Activated naive CD8-positive, alpha-beta T cell (primary cell): ENCODE data around the gene FRMPD3.
"Not testable (repeated sequence)": the region's sequence is repeated elsewhere in the genome, so short reads cannot be mapped to it uniquely, and the experiment has no call there.

Experiments
- H3K27ac Mint-ChIP-seq: one replicate; pipeline ENCODE4 v1.8.0; 2021; ENCODE audit warnings: mixed read lengths
- H3K27me3 Mint-ChIP-seq: one replicate; pipeline ENCODE4 v1.8.0; 2021; ENCODE audit warnings: mixed read lengths
- H3K36me3 Mint-ChIP-seq: one replicate; pipeline ENCODE4 v1.8.0; 2021; ENCODE audit warnings: mixed read lengths
- H3K4me1 Mint-ChIP-seq: one replicate; pipeline ENCODE4 v1.8.0; 2021; ENCODE audit warnings: low read depth, mixed read lengths
- H3K4me3 Mint-ChIP-seq: one replicate; pipeline ENCODE4 v1.8.0; 2021; ENCODE audit warnings: mild to moderate bottlenecking, mixed read lengths
- H3K9me3 Mint-ChIP-seq: one replicate; pipeline ENCODE4 v1.8.0; 2021; ENCODE audit warnings: low read depth, mixed read lengths

Gene FRMPD3

DNA sequence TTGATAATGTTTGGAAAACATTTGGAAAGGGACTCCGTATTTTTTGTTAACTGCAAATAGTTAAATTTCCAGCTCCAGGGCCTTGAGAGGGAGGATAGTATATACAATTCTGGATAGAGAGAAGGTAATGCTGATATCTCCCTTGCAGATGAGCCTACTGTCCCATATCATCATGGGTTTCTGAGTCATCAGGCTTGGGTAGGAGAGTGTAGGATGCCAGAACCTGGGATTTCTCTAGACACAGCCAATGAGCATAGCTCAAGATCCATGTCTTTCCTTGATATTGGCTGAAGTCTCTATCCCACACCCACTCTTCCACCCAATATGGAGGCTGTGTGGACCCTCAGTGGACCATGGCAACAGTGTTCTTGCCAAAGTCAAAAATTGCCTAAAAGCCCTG is 7.8 kb downstream of the FRMPD3 start:
- Mint-ChIP-seq H3K4me3 (no peak overlapping the region), H3K27me3 (peaks cover 4% of the 10 kb centered on the region), H3K27ac (no peak overlapping the region), H3K4me1 (no peaks in the 10 kb centered on the region), H3K36me3 (no peaks in the 10 kb centered on the region), H3K9me3 (no peaks in the 10 kb centered on the region)

GRCh38 chrX:107465932-107466620 is 16.6 kb downstream of the FRMPD3 start:
- Mint-ChIP-seq H3K27ac (no peak overlapping the region), H3K4me3 (no peak overlapping the region), H3K9me3 (no peaks in the 10 kb centered on the region), H3K27me3 (no peaks in the 10 kb centered on the region), H3K36me3 (no peaks in the 10 kb centered on the region), H3K4me1 (no peaks in the 10 kb centered on the region)

DNA sequence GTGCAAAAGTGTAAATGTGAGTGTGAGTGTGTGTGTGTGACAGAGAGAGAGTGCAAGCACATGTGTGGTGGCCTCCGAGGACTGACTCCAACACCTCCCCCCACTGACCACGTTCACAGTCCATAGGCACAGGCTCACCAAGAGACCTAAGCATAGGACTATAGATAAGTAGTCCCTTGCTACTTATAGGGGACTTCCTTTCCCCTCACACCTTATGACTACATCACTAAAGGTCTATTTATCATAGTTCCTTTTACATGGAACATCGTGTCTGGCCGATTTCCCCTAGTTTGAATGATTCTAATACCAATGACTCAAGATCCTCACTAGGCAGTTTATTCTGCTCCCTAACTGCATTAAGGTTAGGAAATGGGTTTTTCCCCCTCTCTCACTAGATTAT is 17.8 kb downstream of the FRMPD3 start:
- Mint-ChIP-seq H3K9me3 (no peaks in the 10 kb centered on the region), H3K4me1 (no peaks in the 10 kb centered on the region), H3K4me3 (no peak overlapping the region), H3K36me3 (no peaks in the 10 kb centered on the region), H3K27ac (no peak overlapping the region), H3K27me3 (no peaks in the 10 kb centered on the region)

DNA sequence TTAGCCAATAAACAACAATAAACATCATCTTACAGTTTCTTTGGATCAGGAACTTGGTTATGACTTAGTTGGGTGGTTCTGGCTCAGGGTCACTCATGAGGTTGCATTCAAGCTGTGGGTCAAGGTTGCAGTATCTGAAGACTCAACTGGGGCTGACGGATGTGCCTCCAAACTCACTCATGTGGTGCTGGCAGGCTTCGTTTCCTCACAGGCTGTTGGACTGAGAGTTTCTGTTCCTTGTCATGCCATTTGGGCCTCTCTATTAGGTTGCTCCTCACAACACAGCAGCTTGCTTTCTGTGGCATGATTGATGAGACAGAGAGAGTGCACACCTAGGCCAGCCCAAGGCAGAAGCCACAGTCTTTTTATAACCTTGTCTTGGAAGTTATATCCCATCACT is 20.7 kb downstream of the FRMPD3 start:
- H3K36me3 Mint-ChIP-seq = no peaks in the 10 kb centered on the region
- no peak overlapping the region for H3K27ac Mint-ChIP-seq
- H3K27me3 Mint-ChIP-seq = no peaks in the 10 kb centered on the region
- no peaks in the 10 kb centered on the region for H3K4me1 Mint-ChIP-seq
- no peaks in the 10 kb centered on the region for H3K9me3 Mint-ChIP-seq
- no peak overlapping the region for H3K4me3 Mint-ChIP-seq

- H3K4me1 Mint-ChIP-seq = no peaks in the 10 kb centered on the region
- H3K4me3 Mint-ChIP-seq = no peak overlapping the region
- H3K36me3 Mint-ChIP-seq = no peaks in the 10 kb centered on the region
- H3K27ac Mint-ChIP-seq = no peak overlapping the region
- no peaks in the 10 kb centered on the region for H3K9me3 Mint-ChIP-seq
- H3K27me3 Mint-ChIP-seq = no peaks in the 10 kb centered on the region
These were observed 21.5 kb downstream of the FRMPD3 start for GRCh38 chrX:107470971-107471370.

- not testable (repeated sequence) for H3K9me3 Mint-ChIP-seq, H3K27me3 Mint-ChIP-seq, H3K4me1 Mint-ChIP-seq, H3K27ac Mint-ChIP-seq, H3K4me3 Mint-ChIP-seq, H3K36me3 Mint-ChIP-seq
These were observed 22.0 kb downstream of the FRMPD3 start for GRCh38 chrX:107471420-107471819.

- H3K4me1 Mint-ChIP-seq = no peaks in the 10 kb centered on the region
- no peaks in the 10 kb centered on the region for H3K27me3 Mint-ChIP-seq
- no peaks in the 10 kb centered on the region for H3K36me3 Mint-ChIP-seq
- H3K9me3 Mint-ChIP-seq = no peaks in the 10 kb centered on the region
- H3K27ac Mint-ChIP-seq = no peak overlapping the region
- no peak overlapping the region for H3K4me3 Mint-ChIP-seq
These were observed 28.0 kb downstream of the FRMPD3 start for GRCh38 chrX:107477406-107477805.

DNA sequence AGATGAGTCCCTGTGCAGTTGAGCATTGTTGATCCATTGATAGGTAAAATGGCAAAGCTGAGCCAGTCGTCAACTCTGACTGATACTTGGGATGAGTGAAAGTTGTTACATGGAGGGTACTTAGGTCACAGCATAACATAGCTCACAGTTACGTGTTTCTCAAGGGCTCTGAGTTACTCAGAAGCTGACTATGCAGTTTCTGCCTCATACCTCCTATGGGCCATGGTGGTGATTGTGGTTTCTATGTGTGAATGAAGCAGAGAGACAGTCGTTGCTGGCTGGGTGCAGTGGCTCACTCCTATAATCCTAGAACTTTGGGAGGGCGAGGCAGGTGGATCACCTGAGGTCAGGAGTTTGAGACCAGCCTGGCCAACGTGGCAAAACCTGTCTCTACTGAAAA is 30.8 kb downstream of the FRMPD3 start:
- Mint-ChIP-seq H3K27ac (no peak overlapping the region), H3K9me3 (no peaks in the 10 kb centered on the region), H3K36me3 (no peaks in the 10 kb centered on the region), H3K4me1 (no peaks in the 10 kb centered on the region), H3K27me3 (no peaks in the 10 kb centered on the region), H3K4me3 (no peak overlapping the region)

GRCh38 chrX:107482046-107482445 is 32.6 kb downstream of the FRMPD3 start:
- Mint-ChIP-seq H3K27me3 (no peaks in the 10 kb centered on the region), H3K4me3 (no peak overlapping the region), H3K4me1 (no peaks in the 10 kb centered on the region), H3K36me3 (no peaks in the 10 kb centered on the region), H3K27ac (no peak overlapping the region), H3K9me3 (no peaks in the 10 kb centered on the region)

DNA sequence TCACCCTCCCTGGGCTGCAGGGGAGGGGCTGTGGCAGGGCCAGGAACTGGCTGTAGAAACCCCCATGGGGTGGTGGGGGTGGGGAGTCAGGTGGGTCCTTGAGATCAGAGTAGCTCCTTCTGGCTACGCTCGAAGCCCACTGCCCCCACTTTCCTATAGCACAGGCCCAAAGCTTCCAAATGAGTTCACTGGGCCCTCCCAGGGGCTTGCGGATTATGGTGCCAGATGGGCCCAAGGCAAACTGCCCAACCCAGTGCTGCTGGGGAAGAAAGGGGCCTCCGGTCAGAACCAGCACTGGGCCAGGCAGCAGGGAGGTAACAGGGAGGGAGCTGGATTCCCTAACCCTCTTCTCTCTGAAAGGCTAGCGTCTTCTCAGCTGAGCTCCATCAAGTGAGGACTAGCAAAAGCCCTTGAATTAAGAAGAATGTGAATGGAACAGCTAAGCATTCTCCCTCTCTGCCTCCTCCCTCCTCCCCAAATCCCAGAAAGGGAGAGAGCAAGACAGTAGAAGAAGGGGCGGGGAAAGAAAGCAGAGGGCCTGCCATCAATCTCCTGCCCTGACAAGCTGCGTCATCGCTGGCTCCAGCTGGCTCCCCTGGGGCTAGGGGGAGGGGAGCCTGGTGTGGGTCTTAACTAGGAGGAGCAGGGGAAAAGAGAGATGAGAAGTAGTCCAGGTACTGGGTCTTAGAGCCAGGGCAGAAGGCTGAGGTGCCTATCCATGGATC is 34.7 kb downstream of the FRMPD3 start:
- Mint-ChIP-seq H3K4me1 (no peaks in the 10 kb centered on the region), H3K27ac (no peak overlapping the region), H3K9me3 (no peaks in the 10 kb centered on the region), H3K4me3 (no peak overlapping the region), H3K27me3 (no peaks in the 10 kb centered on the region), H3K36me3 (no peaks in the 10 kb centered on the region)

DNA sequence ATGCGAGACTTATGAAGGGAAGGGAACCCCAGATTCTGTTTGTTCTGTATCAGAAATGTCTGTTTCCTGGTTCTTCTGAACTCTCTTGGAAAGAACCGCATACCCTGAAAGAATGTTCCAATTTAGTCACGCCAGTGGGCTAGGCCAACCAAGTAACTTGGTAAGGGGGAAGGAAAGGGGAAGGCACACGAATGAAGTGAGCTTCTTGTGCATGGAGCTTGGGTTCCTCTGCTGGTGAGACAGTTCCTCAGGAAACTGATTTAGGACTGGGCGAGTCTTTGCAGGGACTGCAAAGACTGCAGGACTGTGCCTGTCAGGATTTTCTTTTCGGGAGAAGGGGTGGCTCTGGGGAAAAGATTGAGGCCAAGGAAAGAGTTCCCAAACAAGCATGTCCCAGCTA is 35.6 kb downstream of the FRMPD3 start:
- no peaks in the 10 kb centered on the region for H3K4me1 Mint-ChIP-seq
- H3K36me3 Mint-ChIP-seq = no peaks in the 10 kb centered on the region
- H3K9me3 Mint-ChIP-seq = no peaks in the 10 kb centered on the region
- no peaks in the 10 kb centered on the region for H3K27me3 Mint-ChIP-seq
- no peak overlapping the region for H3K4me3 Mint-ChIP-seq
- no peak overlapping the region for H3K27ac Mint-ChIP-seq

GRCh38 chrX:107493141-107493540 is 43.7 kb downstream of the FRMPD3 start:
- Mint-ChIP-seq H3K36me3 (no peaks in the 10 kb centered on the region), H3K27me3 (no peaks in the 10 kb centered on the region), H3K4me1 (no peaks in the 10 kb centered on the region), H3K4me3 (no peak overlapping the region), H3K27ac (no peak overlapping the region), H3K9me3 (no peaks in the 10 kb centered on the region)

- H3K36me3 Mint-ChIP-seq = no peaks in the 10 kb centered on the region
- H3K4me1 Mint-ChIP-seq = no peaks in the 10 kb centered on the region
These were observed 47.3 kb downstream of the FRMPD3 start for GRCh38 chrX:107496786-107497185.

More at GRCh38 chrX:107496786-107497185, 47.3 kb downstream of the FRMPD3 start:
- H3K27me3 Mint-ChIP-seq = no peaks in the 10 kb centered on the region
- no peak overlapping the region for H3K27ac Mint-ChIP-seq
- no peak overlapping the region for H3K4me3 Mint-ChIP-seq
- H3K9me3 Mint-ChIP-seq = no peaks in the 10 kb centered on the region
